ENCODE data around the gene PCED1B. TPM values are rescaled to one million over a fixed set of nuclear protein-coding genes. Genes with fewer than 3 reads are reported as not detected.

PCED1B gene
- total and polyA plus RNA-seq, 2 experiments from 2014 or later = 3.6 to 6.6 TPM

DNA sequence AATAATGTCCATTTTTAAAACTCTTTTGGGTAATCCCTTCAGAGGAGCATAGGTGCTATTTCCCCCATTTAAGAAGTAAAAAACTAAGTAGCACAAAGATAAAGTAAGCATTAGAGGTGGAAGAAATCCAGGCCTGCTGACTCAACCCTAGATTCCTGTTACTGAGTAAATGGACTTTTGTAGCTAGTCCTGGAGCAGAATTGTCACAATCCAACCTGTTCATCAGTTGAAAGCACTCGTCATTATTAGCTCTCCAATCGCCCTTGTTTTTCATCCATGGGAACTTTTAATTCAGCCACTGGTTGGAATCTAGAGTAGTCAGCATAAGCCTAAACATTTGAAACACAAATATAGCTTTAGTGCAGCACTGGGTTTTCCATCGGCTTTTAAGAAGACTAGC lies 139.8 kb downstream of the PCED1B start:
- 50% methylated on average over 3 of the region's 3 CpGs for WGBS (ENCODE audit: low lambda C conversion rate, missing lambda C conversion rate)
- no peaks in the 10 kb centered on the region for H3K9me2 ChIP-seq (replicated peaks; ENCODE audit: insufficient read depth)
- no peak for DNase-seq (ENCODE audit: low spot score)
- TF ChIP-seq, protein P1, sequence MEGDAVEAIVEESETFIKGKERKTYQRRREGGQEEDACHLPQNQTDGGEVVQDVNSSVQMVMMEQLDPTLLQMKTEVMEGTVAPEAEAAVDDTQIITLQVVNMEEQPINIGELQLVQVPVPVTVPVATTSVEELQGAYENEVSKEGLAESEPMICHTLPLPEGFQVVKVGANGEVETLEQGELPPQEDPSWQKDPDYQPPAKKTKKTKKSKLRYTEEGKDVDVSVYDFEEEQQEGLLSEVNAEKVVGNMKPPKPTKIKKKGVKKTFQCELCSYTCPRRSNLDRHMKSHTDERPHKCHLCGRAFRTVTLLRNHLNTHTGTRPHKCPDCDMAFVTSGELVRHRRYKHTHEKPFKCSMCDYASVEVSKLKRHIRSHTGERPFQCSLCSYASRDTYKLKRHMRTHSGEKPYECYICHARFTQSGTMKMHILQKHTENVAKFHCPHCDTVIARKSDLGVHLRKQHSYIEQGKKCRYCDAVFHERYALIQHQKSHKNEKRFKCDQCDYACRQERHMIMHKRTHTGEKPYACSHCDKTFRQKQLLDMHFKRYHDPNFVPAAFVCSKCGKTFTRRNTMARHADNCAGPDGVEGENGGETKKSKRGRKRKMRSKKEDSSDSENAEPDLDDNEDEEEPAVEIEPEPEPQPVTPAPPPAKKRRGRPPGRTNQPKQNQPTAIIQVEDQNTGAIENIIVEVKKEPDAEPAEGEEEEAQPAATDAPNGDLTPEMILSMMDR (IDR thresholded peaks at IDR 0.05; ENCODE audit: poor library complexity) = no peak
- TF ChIP-seq EZH2phosphoT487 (IDR thresholded peaks at IDR 0.05; ENCODE audit: low read depth, severe bottlenecking, unreplicated experiment) = no peak
- no peak for TF ChIP-seq EZH2 (IDR thresholded peaks at IDR 0.05; ENCODE audit: borderline replicate concordance)
- peaks cover 27% of the 10 kb centered on the region for H3K4me1 ChIP-seq (ENCODE audit: insufficient read depth)
- H3K36me3 ChIP-seq (replicated peaks; ENCODE audit: insufficient read depth, low read depth) = no peaks in the 10 kb centered on the region
- H3K79me2 ChIP-seq = no peaks in the 10 kb centered on the region
- peak overlapping the region; percentile 33 for H3K27ac ChIP-seq
- H3K4me2 ChIP-seq = no peak overlapping the region
- no peaks in the 10 kb centered on the region for H4K20me1 ChIP-seq (ENCODE audit: insufficient read depth, poor library complexity, severe bottlenecking)
- no peak overlapping the region for H2AFZ ChIP-seq
- no peaks in the 10 kb centered on the region for H3K27me3 ChIP-seq
- no peak overlapping the region for H3K4me3 ChIP-seq
- H3K9me3 ChIP-seq (ENCODE audit: low read depth) = no peaks in the 10 kb centered on the region

DNA sequence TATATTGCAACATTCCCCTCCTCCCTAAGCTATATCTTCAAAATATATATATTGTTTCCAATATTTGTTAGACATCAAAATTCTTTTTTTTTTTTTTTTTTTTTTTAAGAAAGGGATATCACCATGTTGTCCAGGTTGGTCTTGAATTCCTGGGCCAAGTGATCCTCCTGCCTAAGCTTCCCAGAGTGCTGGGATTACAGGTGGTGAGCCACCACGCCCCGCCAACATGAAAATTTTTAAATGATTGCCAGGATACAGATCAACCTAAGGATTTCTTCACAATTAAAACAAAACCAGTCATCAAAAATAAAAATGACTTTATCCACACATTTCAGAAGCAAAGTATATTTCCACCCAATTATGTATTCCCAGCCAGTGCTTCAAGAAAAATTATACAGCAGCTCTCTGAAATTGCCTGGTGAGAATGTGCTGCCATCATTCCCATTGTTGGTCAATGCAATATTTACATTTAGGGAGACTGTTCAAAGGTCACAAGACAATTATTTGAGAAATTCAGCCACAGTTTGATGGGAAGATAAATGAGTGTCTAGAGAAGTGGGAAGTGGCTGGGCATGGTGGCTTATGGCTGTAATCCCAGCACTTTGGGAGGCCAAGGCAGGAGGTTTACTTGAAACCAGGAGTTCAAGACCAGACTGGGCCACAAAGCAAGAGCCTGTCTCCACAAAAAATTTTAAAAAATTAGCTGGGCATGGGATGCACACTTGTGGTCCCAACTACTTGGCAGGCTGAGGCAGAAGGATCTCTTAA lies 142.0 kb downstream of the PCED1B start:
- peaks cover 4% of the 10 kb centered on the region for H3K79me2 ChIP-seq
- 93% methylated on average over 2 of the region's 2 CpGs for WGBS (ENCODE audit: low lambda C conversion rate, missing lambda C conversion rate)
- H3K9me2 ChIP-seq (replicated peaks; ENCODE audit: insufficient read depth) = no peaks in the 10 kb centered on the region
- no peaks in the 10 kb centered on the region for H3K27me3 ChIP-seq
- H3K36me3 ChIP-seq (replicated peaks; ENCODE audit: insufficient read depth, low read depth) = no peaks in the 10 kb centered on the region
- no peak overlapping the region for H3K4me2 ChIP-seq
- no peak for DNase-seq (ENCODE audit: low spot score)
- TF ChIP-seq, protein P1 (IDR thresholded peaks at IDR 0.05; ENCODE audit: poor library complexity) = no peak
- TF ChIP-seq EZH2 (IDR thresholded peaks at IDR 0.05; ENCODE audit: borderline replicate concordance) = no peak
- no peak for TF ChIP-seq EZH2phosphoT487 (IDR thresholded peaks at IDR 0.05; ENCODE audit: low read depth, severe bottlenecking, unreplicated experiment)
- no peak overlapping the region for H2AFZ ChIP-seq
- H3K9me3 ChIP-seq (ENCODE audit: low read depth) = no peaks in the 10 kb centered on the region
- H3K4me1 ChIP-seq (ENCODE audit: insufficient read depth) = peaks cover 32% of the 10 kb centered on the region
- H3K4me3 ChIP-seq = no peak overlapping the region
- H4K20me1 ChIP-seq (ENCODE audit: insufficient read depth, poor library complexity, severe bottlenecking) = no peaks in the 10 kb centered on the region
- H3K27ac ChIP-seq = peak overlapping the region; percentile 64

DNA sequence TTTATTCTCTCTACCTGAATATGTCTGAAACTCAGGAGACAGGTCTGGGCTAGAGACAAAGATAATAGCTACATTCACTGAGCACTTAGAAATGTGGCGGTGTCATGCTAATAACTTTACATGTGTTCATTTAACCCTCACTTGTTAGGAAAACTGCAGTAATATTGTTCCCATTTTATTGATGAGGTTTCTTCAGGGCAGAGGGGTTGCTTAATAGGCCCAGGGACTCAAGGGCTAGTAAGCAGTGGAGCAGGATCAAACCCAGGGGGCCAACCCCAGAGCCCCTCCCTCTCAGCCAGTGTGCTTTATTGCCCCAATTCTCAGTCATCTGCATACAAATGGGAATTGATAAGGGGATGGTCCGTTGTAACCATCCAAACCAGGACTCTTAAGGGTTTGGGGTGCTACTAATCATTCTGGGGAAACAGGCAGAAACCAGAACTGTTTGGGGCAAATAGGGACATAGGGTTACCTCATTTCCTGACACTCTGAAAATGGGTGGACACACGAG lies 143.2 kb downstream of the PCED1B start:
- Histone ChIP-seq H3K27ac (peak overlapping the region; percentile 93), H3K9me2 (replicated peaks; ENCODE audit: insufficient read depth) (no peaks in the 10 kb centered on the region), H3K9me3 (ENCODE audit: low read depth) (no peaks in the 10 kb centered on the region), H4K20me1 (ENCODE audit: insufficient read depth, poor library complexity, severe bottlenecking) (no peaks in the 10 kb centered on the region), H3K27me3 (no peaks in the 10 kb centered on the region), H3K79me2 (peaks cover 4% of the 10 kb centered on the region), H3K36me3 (replicated peaks; ENCODE audit: insufficient read depth, low read depth) (no peaks in the 10 kb centered on the region), H3K4me2 (no peak overlapping the region), H3K4me3 (no peak overlapping the region), H3K4me1 (ENCODE audit: insufficient read depth) (peaks cover 32% of the 10 kb centered on the region), H2AFZ (no peak overlapping the region)
- no peak for DNase-seq (ENCODE audit: low spot score)
- TF ChIP-seq EZH2phosphoT487 (IDR thresholded peaks at IDR 0.05; ENCODE audit: low read depth, severe bottlenecking, unreplicated experiment) (no peak), EZH2 (IDR thresholded peaks at IDR 0.05; ENCODE audit: borderline replicate concordance) (no peak)
- TF ChIP-seq, protein P1 (IDR thresholded peaks at IDR 0.05; ENCODE audit: poor library complexity) = no peak
- 60% methylated on average over 3 of the region's 3 CpGs for WGBS (ENCODE audit: low lambda C conversion rate, missing lambda C conversion rate)
